ENCODE results near the gene DEFB121. TPM values are rescaled to one million over a fixed set of nuclear protein-coding genes. Genes with fewer than 3 reads are reported as not detected.

Gene DEFB121
- total and polyA plus RNA-seq, 10 of the 15 experiments (the other 5 are each of a cell fraction or from before 2014, with no cell fraction given) = not detected

- Histone ChIP-seq H3K27me3 (replicated peaks in 1 of 2; ENCODE audit: control insufficient read depth in 2 of 2, insufficient read depth in 2 of 2, low read length in 1 of 2) (no peaks in the 10 kb centered on the region; a peak in 1 of 4 replicates), H3K4me3 (no peak overlapping the region), H2AFZ (ENCODE audit: control insufficient read depth, low read depth, low read length) (no peak overlapping the region), H3K36me3 (ENCODE audit: control insufficient read depth in 2 of 2, insufficient read depth in 2 of 2, low read length in 1 of 2) (no peaks in the 10 kb centered on the region), H3K9me3 (replicated peaks; ENCODE audit: control insufficient read depth, insufficient read depth, low read length) (no peaks in the 10 kb centered on the region), H3K4me1 (ENCODE audit: control insufficient read depth, insufficient read depth, low read length) (no peaks in the 10 kb centered on the region), H3K9ac (ENCODE audit: control insufficient read depth, insufficient read depth, low read length) (no peak overlapping the region), H3K4me2 (ENCODE audit: control insufficient read depth, insufficient read depth) (no peak overlapping the region), H3K79me2 (ENCODE audit: control insufficient read depth, insufficient read depth, low read length) (no peaks in the 10 kb centered on the region), H3K27ac (ENCODE audit: control insufficient read depth, insufficient read depth) (no peak overlapping the region), H4K20me1 (ENCODE audit: control insufficient read depth, insufficient read depth) (no peaks in the 10 kb centered on the region)
- in situ Hi-C loops (cut with MboI) (no loop called here), intact Hi-C loops (cut with micrococcal nuclease; ENCODE audit: unreplicated experiment) (no loop called here)
- SMC1A ChIA-PET (ENCODE audit: uncharacterized antibody, unreplicated experiment) = no interaction called here
- FAIRE-seq (no peak), DNase-seq (ENCODE audit: low read depth, low spot score) (no peak), ATAC-seq (no peak)
- WGBS (ENCODE audit: insufficient coverage, insufficient replicate concordance, low lambda C conversion rate, missing lambda C conversion rate) = 38% methylated on average over 12 of the region's 12 CpGs
- CTCF ChIA-PET = no interaction called here
- no TSS peak for BruUV-seq (replicated peaks)
- RAD21 ChIA-PET (ENCODE audit: unreplicated experiment) = no interaction called here
- POLR2A ChIA-PET = no interaction called here
- TF ChIP-seq POLR2AphosphoS2 (IDR thresholded peaks at IDR 0.05; ENCODE audit: low read depth, low read length) = no peak
- no peak for TF ChIP-seq CREM (IDR thresholded peaks at IDR 0.05; ENCODE audit: low read depth)
These were observed 40.2 kb upstream of the DEFB121 start for GRCh38 chr20:31446084-31446819.

DNA sequence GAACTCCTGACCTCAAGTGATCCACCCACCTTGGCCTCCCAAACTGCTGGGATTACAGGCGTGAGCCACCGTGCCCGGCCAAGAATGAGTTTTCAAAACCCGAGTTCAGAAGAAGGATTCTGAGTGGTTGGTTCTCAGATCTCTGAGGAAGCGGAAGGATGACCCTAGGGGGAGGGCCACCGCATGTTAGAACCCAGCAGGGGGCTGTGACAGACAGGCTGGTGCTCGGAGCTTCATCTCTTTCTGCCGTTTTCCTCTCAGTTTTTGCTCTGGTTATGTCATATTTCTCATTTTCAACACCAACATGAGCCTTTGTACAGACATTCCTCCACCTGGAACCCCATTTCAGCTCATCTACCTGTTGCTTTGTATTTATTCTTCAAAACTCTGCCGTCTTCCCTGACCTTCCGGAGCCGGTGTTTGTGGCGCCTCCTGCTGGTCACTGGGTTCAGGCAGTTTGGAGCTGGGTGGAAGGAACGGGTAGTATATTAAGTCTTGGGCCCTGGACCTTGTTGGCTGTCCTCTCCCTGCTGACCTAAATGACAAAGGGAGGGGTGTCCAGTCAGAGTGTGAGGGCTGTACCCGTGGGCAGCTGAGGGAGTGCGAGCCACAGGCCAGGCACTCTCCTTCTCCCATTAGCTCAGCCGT lies 34.1 kb upstream of the DEFB121 start, which contains the start of gene DEFB123:
DEFB123 (plus strand) TSS at position 621 of the 648 bp plus-strand sequence. CDS start 67 bp downstream, outside the sequence.
- ATAC-seq (no peak), DNase-seq (ENCODE audit: low read depth, low spot score) (no peak), FAIRE-seq (no peak)
- no peak within 1 kb of the TSS for H3K4me2 ChIP-seq (ENCODE audit: control insufficient read depth, insufficient read depth)
- no peak within 1 kb of the TSS for H3K9ac ChIP-seq (ENCODE audit: control insufficient read depth, insufficient read depth, low read length)
- H3K4me1 ChIP-seq (ENCODE audit: control insufficient read depth, insufficient read depth, low read length) = no peaks in the 10 kb centered on the region
- in situ Hi-C loops (cut with MboI) (no loop called here), intact Hi-C loops (cut with micrococcal nuclease; ENCODE audit: unreplicated experiment) (no loop called here)
- H2AFZ ChIP-seq (ENCODE audit: control insufficient read depth, low read depth, low read length) = no peak within 1 kb of the TSS
- ChIA-PET POLR2A (no interaction called here), CTCF (interaction anchor here (0.6 to 1.4 kb wide), 7 partner anchors 9 to 80 kb away, joined by 3 to 6 read pairs (median 3); no protein-coding TSS in a partner anchor), RAD21 (ENCODE audit: unreplicated experiment) (no interaction called here), SMC1A (ENCODE audit: uncharacterized antibody, unreplicated experiment) (no interaction called here)
- 55% methylated on average over 16 of the region's 16 CpGs for WGBS (ENCODE audit: insufficient coverage, insufficient replicate concordance, low lambda C conversion rate, missing lambda C conversion rate)
- H3K4me3 ChIP-seq = no peak within 1 kb of the TSS
- H4K20me1 ChIP-seq (ENCODE audit: control insufficient read depth, insufficient read depth) = no peaks in the 10 kb centered on the region
- H3K9me3 ChIP-seq (replicated peaks; ENCODE audit: control insufficient read depth, insufficient read depth, low read length) = no peaks in the 10 kb centered on the region
- TF ChIP-seq SRF (IDR thresholded peaks at IDR 0.05; ENCODE audit: low read depth in 2 of 2, low read length in 2 of 2) (no peak), CTCF (IDR thresholded peaks at IDR 0.05 in 2 of 3, conservative IDR thresholded peaks at IDR 0.05 in 1 of 3; ENCODE audit: control insufficient read depth in 2 of 3, extremely low read depth in 1 of 3, insufficient read depth in 1 of 3, low read depth in 3 of 3, low read length in 3 of 3) (peak in 2 of 3 experiments; percentile 35 to 41; a peak in 3 of 6 replicates), IKZF1 (conservative IDR thresholded peaks at IDR 0.05) (no peak)
- H3K27me3 ChIP-seq (replicated peaks in 1 of 2; ENCODE audit: control insufficient read depth in 2 of 2, insufficient read depth in 2 of 2, low read length in 1 of 2) = no peaks in the 10 kb centered on the region; a peak in 1 of 4 replicates
- no peaks in the 10 kb centered on the region for H3K79me2 ChIP-seq (ENCODE audit: control insufficient read depth, insufficient read depth, low read length)
- BruUV-seq (replicated peaks) = no TSS peak
- H3K27ac ChIP-seq (ENCODE audit: control insufficient read depth, insufficient read depth) = no peak within 1 kb of the TSS
- no peaks in the 10 kb centered on the region for H3K36me3 ChIP-seq (ENCODE audit: control insufficient read depth in 2 of 2, insufficient read depth in 2 of 2, low read length in 1 of 2)

All from GM12878 (cell line).